Neural progenitor cell (in vitro differentiated cells): Measurements from ENCODE around the gene CBFA2T3.

Source experiments
- EZH2 ChIP-seq: fragments of 200-600 bp; sonication (generic); IDR thresholded peaks from 2 replicates; pipeline ENCODE4 v1.6.1; 2017; ENCODE audit warnings: antibody characterized with exemption, mild to moderate bottlenecking, moderate library complexity
- EZH2phosphoT487 ChIP-seq: fragments of 200-600 bp; sonication (generic); IDR thresholded peaks from 2 replicates; pipeline ENCODE4 v1.6.1; 2017; ENCODE audit warnings: antibody characterized with exemption

- no peak for TF ChIP-seq EZH2
- no peak for TF ChIP-seq EZH2phosphoT487
Measured at GRCh38 chr16:88884569-88885271, 92.3 kb downstream of the CBFA2T3 start.
